Epithelial cell of proximal tubule (primary cell): ENCODE results near the gene CBL. TPM values are rescaled to one million over a fixed set of nuclear protein-coding genes. Genes with fewer than 3 reads are reported as not detected.
"Not testable (repeated sequence)": the region's sequence is repeated elsewhere in the genome, so short reads cannot be mapped to it uniquely, and the experiment has no call there.

ENCODE experiments used
- DNase-seq: peaks from one replicate; pipeline ENCODE4 v3.0.0-alpha.2; 2011; ENCODE audit warnings: low read depth
- H3K4me3 ChIP-seq: 2 replicates; pipeline ENCODE4 v1.5.1; 2011; ENCODE audit warnings: low read depth, mild to moderate bottlenecking, low read length
- total RNA-seq: library from RNA; depleted of rRNA; stranded (reverse); fragments of >200 nt; gene quantifications from 2 replicates; pipeline ENCODE4 v1.2.3, GENCODE V29; 2015
- TF ChIP-seq, protein P1 (sequence below): conservative IDR thresholded peaks from 2 replicates; pipeline ENCODE4 v1.5.1; 2012; ENCODE audit warnings: low read depth, mild to moderate bottlenecking, low read length

CBL gene
- total RNA-seq, 1 donor from 2014 or later: 17.4 TPM

DNA sequence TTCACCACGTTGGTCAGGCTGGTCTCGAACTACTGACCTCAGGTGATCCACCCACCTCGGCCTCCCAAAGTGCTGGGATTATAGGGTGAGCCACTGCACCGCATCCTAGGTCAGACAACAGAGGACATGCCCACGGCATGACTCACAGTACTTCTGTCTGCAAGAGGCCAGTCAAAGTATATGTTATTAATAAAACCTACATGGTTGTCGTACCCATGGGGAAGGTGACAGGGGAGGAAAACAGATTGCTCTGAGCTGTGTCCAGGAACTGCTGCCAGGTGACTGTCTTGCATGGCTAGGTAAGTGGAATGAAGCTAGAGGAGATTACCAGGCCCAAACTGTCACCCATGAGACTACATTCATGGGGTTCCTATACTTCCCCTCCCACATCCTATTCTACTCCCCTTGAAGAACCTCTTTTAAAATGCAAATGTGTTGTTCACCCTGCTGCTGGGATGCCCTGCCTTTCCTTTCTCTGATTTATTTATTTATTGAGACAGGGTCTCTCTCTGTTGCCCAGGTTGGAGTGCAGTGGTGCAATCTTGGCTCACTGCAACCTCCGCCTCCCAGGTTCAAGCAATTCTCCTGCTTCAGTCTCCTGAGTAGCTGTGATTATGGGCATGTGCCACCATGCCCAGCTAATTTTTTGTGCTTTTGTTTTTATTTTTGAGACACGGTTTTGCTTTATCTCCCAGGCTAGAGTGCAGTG lies 39.6 kb upstream of the CBL start:
- peak; percentile 41 for DNase-seq
- TF ChIP-seq, protein P1, sequence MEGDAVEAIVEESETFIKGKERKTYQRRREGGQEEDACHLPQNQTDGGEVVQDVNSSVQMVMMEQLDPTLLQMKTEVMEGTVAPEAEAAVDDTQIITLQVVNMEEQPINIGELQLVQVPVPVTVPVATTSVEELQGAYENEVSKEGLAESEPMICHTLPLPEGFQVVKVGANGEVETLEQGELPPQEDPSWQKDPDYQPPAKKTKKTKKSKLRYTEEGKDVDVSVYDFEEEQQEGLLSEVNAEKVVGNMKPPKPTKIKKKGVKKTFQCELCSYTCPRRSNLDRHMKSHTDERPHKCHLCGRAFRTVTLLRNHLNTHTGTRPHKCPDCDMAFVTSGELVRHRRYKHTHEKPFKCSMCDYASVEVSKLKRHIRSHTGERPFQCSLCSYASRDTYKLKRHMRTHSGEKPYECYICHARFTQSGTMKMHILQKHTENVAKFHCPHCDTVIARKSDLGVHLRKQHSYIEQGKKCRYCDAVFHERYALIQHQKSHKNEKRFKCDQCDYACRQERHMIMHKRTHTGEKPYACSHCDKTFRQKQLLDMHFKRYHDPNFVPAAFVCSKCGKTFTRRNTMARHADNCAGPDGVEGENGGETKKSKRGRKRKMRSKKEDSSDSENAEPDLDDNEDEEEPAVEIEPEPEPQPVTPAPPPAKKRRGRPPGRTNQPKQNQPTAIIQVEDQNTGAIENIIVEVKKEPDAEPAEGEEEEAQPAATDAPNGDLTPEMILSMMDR: no peak
- H3K4me3 ChIP-seq: no peak overlapping the region

GRCh38 chr11:119167077-119167458 lies 39.1 kb upstream of the CBL start:
- not testable (repeated sequence) for H3K4me3 ChIP-seq, DNase-seq

DNA sequence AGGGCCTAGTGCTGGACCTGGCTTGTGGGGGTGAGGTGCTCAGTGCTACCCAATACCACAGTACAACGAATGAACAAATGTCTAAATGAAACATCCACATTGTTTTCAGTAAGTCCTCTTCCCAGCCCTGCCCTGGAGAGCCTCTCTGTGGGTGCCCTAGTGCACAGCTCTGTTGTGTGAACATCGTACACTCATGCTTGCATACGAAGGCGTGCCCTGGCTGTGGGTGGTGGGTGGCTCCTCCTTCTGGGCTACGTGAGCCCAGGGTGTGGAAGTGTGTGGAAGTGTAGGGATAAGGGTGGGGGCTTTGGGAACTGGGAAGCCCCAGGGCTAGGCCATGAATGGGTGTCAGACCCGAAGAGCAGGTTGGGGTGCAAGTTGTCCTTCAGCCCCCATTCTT lies 38.2 kb upstream of the CBL start:
- TF ChIP-seq, protein P1: no peak
- H3K4me3 ChIP-seq: no peak overlapping the region
- DNase-seq: no peak

DNA sequence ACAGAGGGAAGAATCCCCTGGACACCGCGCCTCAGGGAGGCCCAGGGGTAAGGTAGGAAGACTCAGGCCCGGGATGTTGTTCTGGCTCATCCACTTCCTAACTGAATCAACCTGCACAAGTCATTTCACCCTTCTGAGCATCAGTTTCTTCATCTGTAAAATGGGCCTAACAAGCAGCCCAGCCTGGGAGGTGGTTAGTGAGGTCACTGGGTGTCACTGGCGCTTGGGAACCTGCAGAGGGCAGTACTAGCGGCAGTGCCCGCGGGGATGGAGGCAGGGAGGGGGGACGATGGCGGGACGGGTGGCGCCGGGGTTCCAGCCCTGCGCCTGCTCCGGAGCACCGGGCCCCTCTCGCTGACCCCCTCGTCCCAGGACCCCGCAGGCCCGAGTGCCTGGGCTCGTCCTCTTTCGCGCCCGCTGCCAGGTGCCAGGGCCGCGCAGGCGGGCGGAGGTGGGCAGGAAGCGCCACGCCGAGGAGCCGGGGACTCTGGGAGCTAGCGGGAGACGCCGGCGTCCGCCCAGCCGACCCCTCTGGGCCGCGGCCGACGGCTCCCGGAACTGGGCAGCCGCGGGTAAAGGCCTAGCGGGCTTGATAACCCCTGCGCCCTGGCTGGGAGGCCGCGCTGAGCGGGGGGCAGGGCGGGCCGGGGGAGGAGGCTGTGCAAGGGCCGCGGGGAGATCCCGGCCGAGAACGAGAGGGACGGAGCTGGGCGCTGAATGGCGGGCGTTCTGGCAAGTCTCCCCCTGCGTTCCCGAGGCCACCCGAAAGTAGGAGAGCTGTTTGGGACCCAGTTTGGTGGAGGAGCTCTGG lies 37.5 kb upstream of the CBL start, which contains the start of gene NLRX1:
NLRX1 (plus strand) TSS at position 255 of the 811 bp plus-strand sequence. CDS start 2,679 bp downstream, outside the sequence.
- TF ChIP-seq, protein P1: peak; percentile 94
- no peak for DNase-seq
- H3K4me3 ChIP-seq: peak within 1 kb of the TSS; percentile 73

DNA sequence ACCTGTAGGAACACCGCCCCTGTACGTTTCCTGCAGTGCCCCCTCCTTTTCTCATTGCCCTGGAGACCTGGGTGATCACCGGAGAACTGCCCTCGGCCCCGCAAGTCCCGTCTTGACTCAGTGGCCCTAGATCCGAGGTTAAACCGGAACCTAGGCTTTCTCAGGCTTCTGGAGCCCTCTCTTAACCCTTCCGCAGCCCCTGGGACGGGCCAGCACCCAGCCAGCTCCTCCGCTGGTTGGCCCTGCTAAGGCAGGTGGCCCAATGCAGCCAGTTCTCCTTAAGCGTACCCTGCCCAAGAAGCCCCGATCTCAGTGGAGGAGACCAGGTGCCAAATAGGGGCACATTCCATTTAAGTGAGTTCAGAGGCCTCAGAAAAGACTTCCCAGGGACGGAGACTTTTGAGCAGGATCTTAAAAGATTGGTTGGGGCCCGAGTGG lies 36.8 kb upstream of the CBL start:
- no peak for DNase-seq
- TF ChIP-seq, protein P1: no peak
- peak overlapping the region; percentile 73 for H3K4me3 ChIP-seq

DNA sequence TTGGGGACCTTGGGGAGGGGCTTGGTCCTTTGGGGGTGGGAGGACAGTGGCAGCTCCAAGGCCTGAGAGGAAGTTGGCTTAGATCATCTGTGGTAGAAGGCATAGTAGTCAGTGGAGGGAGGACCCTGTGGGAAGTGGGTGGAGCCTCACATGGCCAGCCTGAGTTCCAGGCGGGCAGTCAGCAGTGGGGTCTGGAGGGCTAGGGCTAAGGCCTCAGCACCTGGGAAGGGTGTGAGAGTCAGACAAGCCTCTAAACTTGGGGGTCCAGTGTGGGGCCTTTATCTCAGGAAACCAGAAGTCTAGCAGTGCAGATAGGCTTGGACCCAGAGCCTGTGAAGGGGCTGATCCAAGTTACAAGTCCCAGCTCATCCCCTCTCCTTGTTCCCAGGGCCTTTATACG lies 33.6 kb upstream of the CBL start:
- DNase-seq: no peak
- TF ChIP-seq, protein P1: no peak
- no peak overlapping the region for H3K4me3 ChIP-seq

- no peak for DNase-seq
- no peak overlapping the region for H3K4me3 ChIP-seq
- TF ChIP-seq, protein P1: no peak
These were observed 32.7 kb upstream of the CBL start for GRCh38 chr11:119173453-119173852.
